SIG-M5 treated with dmso at 0.1 percent for 504 hours (cell line): ENCODE results near the gene LPP.
"Not testable (repeated sequence)": the region's sequence is repeated elsewhere in the genome, so short reads cannot be mapped to it uniquely, and the experiment has no call there.

Experiments
- DNase-seq: peaks from one replicate; lab custom pipeline; 2025; ENCODE audit not compliant: unreplicated experiment; lab: John Stamatoyannopoulos, UW

LPP gene

DNA sequence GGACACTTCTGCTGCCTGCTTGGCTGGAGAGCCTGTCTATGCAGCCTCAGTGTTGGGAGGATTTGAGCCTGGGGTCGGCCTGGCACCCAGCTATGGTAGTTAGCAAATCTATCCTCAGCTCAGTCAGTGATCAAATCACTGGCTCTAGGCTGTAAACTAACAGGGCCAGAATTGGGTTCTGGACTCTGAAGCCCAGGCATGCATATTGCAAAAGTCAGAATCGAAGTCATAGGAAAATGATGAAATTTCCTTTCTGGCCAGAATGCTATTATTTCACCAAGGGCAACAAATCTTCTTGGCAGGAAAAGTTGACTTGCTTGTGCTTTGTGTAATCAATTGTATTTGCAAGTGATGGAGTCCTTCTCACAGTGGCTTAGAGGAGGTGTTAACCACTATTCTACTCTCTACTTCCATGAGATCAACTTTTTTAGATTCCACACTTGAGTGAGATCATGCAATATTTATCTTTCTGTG, 535.2 kb downstream of the LPP start:
- DNase-seq: peak; percentile 24

DNA sequence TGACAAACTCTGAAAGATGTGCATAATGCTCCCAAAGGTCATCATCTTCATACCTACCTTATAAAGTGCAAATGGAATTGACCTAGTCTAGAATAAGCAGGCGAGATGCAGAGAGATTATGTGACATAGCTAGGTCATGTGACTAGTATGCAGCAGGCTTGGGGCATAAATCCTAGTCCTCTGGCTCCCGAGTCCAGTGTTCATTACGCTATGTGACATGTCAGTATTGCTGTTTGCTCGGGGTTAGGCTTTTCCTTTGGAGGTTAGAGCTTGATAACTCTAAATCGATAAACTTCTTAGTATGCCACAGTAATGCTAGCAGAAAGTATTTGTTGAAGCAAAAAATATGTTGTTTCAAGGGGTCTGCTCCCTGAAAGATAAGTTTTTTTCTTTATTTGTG, 536.1 kb downstream of the LPP start:
- DNase-seq: no peak

DNA sequence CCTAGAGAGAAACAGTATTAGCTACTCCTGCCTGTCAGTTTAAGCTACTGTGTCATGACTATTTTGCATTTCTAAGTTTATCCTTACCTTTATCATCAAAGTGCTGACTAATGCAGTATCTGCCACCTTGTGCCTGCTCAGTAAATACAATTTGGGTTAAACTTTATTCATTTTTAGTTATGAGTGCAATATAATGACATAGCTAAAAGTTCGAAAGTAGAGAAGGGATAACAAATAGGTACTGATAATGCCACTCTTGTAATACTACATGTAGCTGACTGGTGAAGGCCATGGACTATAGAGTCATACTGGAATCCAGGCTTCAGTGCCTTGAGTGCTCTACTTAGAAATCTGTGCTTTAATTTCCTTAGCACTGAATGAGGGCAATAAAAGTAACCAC, 537.0 kb downstream of the LPP start:
- DNase-seq: no peak

DNA sequence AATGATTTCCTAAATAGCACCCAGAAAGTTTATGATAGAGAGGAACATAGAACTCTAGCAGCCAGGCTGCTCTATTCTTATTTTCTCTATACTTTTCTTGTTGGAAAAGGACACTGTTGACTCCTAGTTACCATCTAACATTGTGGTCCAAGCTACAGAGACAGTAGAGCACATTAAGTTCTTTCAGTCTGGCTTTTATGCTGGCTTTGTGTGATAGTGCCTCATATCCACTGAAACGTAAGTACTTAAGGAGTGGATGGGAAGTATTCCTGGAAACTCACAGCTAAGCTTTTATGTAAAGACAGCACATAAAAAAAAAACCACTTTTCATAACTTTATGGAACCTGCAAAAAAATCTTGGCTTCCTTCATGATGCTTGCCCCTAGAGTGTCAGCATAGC, 537.7 kb downstream of the LPP start:
- DNase-seq: no peak

DNA sequence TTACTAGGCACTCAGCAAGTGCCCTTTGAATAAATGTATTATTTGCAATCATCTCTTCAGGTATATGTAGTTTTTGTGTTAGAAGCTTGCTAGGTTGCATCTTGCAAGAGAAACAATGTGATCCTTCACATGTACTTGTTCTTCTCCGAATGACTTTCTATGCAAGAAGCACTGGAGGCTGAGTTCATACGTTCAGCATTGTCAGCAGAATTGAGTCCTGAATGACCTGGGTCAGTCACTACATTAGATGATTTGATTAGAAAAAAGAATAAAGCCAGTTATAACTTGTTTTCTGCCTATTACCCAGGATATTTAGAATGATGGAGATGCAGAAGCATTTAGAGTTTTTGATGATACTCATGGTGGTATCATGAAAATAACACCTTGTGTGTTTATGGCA, 538.7 kb downstream of the LPP start:
- no peak for DNase-seq

DNA sequence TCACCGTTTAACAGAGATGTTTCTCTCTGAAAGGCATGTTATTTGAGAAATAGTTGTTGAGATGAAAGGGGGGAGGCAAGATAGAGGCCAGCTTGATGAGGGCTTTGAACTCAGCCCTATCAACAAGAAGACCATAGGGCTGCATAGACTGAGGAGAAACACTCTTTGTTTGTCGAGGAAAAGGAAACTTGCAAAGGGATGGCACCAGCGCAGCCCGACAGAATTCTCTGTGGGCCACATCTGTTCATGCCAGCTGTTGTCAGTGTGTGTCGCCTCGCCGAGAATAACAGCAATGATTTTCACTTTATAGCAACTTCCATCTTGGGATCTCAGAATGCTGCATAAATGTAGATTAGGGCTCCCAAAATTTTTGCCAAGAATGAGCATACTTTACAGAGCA, 539.5 kb downstream of the LPP start:
- no peak for DNase-seq

DNA sequence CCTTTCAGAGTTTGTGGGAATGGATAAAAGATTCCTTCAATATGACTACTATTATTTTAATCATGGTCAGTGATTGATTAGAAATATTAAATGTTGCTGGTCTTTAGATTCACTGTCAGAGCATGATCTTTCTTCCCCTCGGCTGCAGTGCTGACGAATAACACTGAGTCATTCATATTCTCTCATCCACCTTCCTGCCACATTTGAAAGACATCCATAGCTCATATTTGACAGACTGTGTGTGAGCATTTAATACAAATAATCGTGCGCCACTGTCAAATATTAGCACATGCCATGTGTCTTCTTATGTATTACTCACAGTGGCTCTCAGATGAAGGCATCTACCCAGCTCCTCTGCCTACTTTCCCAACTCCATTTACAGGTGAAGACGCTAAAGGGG, 541.3 kb downstream of the LPP start:
- DNase-seq: no peak

DNA sequence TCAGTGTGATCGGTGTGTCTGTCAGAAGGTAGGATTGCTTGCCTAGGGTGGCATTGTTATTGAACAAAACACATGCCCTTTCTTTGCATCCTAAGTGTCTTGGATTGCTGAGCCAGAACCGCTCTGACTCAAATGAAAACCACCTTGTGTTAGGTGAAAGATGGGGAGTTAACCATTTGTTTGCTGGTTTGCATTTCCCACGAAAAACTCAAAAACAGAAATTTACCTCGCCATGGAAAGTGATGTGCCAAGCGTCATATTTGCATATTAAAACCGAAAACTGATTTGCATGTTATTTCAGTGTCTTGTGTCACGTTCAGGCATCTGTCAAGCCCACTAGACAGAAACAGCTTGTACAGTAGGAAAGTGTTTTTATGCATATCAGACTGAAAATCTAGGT, 543.2 kb downstream of the LPP start:
- no peak for DNase-seq

DNA sequence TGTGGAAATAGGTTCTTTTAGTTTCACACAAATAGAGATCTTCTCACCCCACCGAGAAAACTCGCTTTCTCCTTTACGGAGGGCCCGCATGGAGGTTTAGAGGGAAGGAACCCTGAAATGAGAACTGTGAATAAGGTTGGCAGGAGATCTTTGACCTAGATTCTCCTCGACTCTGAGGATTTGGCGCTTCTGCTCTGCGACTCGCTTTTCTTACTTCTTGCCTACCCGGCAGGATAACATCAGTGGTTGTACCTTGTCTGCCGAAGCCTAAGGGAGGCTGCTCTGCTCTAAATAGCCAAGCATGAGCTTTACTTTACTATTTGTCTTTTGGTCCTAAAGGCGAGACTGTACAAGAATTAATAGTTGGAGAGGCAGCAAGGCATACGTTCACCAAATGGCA, 544.5 kb downstream of the LPP start:
- DNase-seq: no peak

DNA sequence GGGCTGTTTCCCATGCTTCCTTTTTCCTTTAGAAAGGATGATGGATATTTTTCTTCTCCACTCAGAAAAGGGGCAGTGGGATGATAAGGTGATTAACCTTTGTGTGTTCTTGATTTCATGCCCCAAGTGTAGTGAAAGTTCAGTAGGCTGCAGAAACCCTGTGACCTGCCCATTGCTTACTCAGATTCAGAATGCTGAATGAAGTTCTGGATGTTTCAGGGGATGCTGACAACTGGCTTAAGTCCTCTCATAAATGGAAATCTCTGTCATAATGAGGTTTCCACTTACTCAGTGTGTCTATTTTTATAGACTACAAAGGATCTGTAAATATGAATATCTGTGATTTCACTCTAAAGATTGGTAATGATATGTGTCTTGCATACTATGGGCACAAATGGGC, 546.5 kb downstream of the LPP start:
- DNase-seq: no peak

DNA sequence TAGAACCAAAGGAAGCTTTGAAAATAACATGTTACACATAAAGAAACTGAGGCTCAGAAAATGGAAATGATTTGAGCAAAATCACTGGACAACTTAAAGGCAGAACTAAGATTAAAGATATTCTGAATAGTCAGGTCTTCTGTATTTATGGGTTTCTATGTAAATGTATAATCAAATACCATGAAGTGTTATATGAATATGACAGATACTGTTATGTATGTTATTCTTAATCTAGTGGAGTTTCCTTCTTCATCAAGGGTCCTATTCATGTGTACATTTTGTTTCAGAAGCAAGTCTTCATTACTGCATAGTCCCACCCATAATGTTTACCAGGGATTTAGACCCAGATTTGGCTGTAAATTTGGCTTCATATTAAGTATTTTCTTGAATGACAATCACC, 547.0 kb downstream of the LPP start:
- no peak for DNase-seq

DNA sequence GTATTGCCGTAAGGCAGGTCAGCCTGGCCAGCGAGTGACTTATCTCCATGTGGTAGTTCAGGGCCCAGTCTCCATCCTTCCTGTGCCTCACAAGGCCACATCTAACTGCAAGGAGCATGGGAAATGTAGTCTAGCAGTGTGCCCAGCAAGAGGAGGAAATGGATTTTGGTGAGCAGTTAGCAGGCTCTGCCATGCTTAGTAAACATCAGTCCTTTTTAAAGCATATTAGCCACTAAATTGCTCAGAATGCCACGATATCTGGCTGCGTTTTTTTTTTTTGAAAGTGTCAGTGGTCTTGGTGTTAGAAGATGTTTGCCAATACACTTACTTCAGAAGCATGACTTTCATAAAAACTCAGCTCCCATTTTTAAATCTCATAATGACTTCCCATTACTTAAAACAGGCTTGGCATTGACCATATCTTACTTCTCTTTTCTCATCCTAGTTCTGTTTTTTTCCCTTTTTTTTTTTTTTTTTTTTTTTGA, 547.6 kb downstream of the LPP start:
- DNase-seq: peak; percentile 75

DNA sequence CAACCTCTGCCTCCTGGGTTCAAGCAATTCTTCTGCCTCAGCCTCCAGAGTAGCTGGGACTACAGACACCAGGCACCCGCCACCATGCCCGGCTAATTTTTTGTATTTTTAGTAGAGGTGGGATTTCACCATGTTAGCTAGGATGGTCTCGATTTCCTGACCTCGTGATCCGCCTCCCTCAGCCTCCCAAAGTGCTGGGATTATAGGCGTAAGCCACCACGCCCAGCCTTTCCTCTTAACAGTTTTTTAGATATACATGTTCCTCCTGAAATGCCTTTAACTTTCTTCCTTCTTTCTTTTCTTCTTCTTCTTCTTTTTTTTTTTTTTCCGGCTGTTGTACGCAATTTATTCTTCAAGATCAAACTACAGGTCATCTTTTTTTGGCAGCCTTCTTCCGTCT, 548.1 kb downstream of the LPP start:
- DNase-seq: not testable (repeated sequence)

DNA sequence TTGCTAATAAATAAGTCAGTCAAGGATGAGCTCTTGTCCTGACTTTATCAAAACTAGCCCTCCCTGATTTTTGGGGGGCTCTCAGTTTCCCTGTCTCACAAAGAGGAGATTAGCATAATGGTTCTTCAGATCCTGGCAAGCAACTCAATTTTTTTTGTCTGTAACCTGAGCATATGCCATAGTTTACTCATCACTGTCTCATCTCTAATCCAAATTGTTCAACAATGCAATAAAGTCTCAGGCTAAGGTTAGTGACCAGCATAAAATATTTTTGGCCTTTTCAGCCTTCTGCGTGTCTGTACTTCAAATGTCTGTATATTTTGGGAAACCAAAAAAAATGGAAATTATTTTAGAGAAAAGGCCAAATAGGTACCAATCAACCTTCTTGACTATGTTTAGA, 552.2 kb downstream of the LPP start:
- DNase-seq: no peak

DNA sequence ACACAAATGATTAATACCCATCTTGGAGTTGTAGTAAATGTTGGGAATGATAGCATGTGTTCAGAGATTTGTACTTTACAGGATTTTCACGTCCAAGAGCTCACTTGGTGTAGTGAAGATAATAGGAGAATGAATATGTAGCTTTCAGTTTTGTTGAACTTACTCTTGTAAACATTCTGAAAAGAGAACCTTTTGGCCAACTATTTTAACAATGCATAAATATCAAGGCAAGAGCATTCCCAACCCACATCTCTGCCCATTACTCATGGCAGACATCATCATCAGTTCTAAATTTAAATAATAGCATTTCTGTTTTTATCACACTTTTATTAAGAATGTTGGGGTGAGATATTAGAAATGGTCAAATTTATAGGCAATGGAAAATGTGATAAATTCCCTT, 552.6 kb downstream of the LPP start:
- no peak for DNase-seq

DNA sequence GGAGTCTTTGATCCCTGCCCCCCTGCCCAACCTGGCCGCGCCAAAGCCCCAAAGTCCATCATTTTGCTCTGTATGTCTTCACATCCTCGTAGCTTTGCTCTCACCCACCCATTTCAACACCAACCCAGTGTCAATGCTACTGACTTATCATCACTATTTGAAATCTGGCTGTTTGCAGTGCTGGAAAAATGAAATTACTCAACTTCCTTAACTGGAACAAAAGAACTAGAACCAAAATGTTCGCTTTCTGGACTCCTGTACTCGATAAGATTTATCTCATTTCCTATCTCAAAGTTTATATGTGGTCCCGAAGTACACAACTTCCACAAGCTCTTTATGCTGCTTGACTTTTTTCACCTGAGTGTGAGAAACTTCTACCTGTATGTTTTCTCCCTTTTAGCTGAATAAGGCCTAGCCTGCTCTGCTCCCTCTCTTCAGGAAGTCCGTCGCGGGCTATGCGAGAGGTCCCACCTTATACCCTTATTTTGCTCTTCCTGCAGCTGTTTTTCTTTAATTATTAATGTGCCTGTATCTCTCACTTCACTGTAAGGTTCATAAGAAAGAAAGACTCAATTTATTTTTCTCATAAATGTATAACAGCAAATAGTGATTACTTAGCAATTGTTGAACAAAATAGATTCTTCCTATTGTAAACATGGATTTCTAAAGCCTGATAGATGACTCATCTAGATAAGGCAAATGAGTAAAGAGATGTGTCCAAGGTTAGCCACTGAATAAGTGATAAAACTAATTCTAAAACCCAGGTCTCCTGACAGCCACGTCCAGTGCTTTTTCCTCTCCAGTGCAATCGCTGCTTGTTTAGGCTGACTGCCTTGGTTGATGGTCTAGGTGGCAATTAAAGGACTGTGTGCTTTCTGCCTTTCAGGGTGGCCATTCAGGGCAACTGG, 553.7 kb downstream of the LPP start:
- DNase-seq: no peak

DNA sequence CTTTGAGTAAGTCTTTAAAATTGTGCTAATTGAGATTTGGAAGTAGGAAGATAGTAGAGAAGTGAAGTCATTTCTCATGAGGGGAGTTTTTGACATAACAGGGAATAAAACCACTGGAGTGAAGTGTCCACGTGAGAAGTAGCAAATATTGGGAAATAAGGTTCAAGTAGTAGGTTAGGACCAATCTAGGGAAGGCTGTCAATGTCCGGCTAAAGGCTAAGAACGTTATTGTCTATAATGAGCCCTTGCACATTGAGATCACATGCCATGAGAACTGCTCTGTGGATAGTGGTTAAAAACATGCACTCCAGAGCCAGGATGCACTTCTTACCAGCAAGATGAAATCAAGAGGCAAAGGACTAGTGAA, 557.9 kb downstream of the LPP start:
- no peak for DNase-seq

DNA sequence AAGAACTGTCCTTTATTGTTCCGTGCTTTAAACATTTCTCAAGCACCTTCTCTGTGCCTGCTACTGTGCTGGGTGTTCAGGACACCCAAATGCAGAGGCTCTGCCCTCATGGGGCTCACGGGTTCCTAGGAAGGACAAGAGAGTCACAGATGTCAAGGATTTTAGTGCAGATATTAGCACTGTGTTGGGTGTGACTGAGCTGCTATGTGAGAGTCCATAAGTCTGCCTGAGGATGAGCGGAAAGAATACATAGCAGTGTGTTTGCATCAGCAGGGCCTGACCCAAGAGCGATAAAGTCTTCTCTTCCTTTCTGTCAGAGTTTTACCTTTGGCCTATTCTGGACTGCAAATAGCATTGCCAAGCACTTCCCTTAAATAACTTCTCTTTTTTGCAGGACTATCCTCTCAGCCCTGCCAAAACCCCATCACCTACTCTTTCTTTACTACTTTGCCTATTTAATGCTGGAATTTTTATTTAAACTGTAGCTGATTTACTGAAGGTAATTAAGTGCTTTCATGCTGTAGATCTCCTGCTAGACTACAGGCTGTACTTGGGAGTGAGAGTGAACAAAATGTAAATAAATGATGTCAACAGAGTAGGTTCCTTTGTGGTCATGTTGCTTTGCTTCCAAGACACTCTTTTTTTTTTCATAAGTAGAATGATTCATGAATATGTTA, 558.4 kb downstream of the LPP start:
- peak; percentile 81 for DNase-seq

DNA sequence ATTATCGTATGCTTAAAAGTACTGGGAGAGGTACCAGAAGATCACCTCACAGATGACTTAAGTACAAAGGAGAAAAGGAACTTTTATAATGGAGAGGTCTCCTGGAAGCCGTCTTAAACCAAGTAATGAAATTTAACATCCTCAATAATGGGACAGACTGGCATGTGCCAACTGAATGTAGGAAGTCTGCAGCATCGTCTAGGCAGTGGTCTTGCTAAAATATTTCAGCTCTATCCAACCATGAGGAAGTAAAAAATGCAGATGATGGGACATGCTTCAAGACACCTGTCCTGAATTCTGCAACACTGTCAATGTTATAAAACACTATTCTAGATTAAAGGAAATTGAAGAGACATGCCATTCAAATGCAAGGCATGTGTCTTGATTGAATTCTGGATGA, 559.0 kb downstream of the LPP start:
- DNase-seq: no peak

DNA sequence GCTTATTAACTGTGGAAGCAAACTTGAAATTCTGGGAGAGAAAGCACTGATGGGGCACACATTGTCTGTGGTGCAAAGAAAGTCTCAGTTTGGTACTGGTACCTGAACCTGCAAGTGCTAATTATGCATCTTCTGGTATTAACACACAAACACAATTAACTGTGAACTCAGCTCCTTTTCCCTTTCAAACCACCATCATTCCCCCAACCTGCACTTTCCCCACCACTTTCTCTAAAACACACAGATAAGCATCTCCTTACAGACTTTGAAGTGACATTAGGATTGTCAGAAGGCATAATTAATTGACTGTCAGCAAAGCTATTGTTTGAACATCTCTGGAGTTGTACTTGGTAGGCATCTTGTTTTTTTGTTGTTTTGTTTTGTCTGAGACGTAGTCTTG, 565.6 kb downstream of the LPP start:
- DNase-seq: no peak

DNA sequence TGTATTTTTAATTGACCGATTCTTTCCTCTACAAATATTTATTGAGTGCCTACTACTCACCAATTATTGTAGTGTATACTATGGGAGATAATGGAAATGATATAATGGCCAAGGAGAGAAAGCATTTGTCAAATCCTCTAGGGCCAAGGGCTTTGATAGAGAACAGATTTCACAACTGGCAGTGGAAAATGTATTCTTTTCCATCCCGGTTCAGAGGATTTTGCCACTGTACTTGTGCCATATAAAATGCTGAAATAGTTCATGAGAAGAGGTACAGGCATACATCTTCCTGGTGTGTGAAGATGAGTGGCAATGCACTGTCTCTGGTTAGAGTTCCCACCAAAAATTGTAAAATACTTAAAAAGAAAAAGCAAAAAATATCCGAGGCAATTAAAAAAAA, 566.3 kb downstream of the LPP start:
- no peak for DNase-seq

DNA sequence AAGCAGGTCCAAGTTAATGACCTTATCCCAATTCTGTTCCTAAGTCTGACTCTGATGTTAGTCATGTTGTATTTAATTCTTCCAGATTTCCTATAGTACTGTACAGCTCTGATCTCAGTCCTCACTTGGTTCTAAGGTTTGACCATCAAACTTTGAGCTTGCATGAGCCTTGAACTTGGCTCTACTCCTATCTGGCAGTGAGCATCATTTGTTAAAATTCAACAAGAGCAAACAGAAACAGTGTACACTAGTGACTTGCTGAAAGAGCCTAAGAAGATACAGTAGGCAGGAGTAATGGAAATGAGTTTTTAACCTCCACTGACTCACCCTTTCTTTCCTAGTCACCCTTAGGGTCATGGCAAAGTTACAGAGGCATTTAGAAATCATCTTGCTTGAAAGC, 566.7 kb downstream of the LPP start:
- DNase-seq: peak; percentile 11
